Osteocyte (in vitro differentiated cells): Measurements from ENCODE around the gene KRT86. TPM values are rescaled to one million over a fixed set of nuclear protein-coding genes. Genes with fewer than 3 reads are reported as not detected.
A peak's percentile ranks its signal among the peaks of the same experiment; 100 is the strongest.

Experiments
- DNase-seq: peaks from one replicate; pipeline ENCODE4 v3.0.0; 2021; ENCODE audit warnings: mixed read lengths; ENCODE audit not compliant: unreplicated experiment; ENCODE audit errors: extremely low spot score
- H3K27ac Mint-ChIP-seq: one replicate; pipeline ENCODE4 v1.8.0; 2021; ENCODE audit warnings: mild to moderate bottlenecking, mixed read lengths; ENCODE audit not compliant: unreplicated experiment
- H3K27me3 Mint-ChIP-seq: one replicate; pipeline ENCODE4 v1.8.0; 2021; ENCODE audit warnings: mixed read lengths; ENCODE audit not compliant: unreplicated experiment
- H3K36me3 Mint-ChIP-seq: one replicate; pipeline ENCODE4 v1.8.0; 2021; ENCODE audit warnings: mixed read lengths; ENCODE audit not compliant: unreplicated experiment
- H3K4me1 Mint-ChIP-seq: one replicate; pipeline ENCODE4 v1.8.0; 2021; ENCODE audit warnings: mixed read lengths; ENCODE audit not compliant: unreplicated experiment
- H3K4me3 Mint-ChIP-seq: one replicate; pipeline ENCODE4 v1.8.0; 2021; ENCODE audit warnings: mild to moderate bottlenecking, moderate library complexity, mixed read lengths; ENCODE audit not compliant: unreplicated experiment
- H3K9me3 Mint-ChIP-seq: one replicate; pipeline ENCODE4 v1.8.0; 2021; ENCODE audit warnings: mixed read lengths; ENCODE audit not compliant: unreplicated experiment
- total RNA-seq: library from RNA; stranded (reverse); gene quantifications from 2 replicates; pipeline ENCODE4 v1.2.1, GENCODE V29; 2021
- TF ChIP-seq, protein P1 (sequence below): fragments of 200-600 bp; sonication (generic); IDR thresholded peaks from 2 replicates; pipeline ENCODE4 v1.5.0; 2021; ENCODE audit warnings: antibody characterized with exemption, mild to moderate bottlenecking, moderate library complexity

The KRT86 gene
- total RNA-seq, 1 donor from 2014 or later = 0.24 TPM

DNA sequence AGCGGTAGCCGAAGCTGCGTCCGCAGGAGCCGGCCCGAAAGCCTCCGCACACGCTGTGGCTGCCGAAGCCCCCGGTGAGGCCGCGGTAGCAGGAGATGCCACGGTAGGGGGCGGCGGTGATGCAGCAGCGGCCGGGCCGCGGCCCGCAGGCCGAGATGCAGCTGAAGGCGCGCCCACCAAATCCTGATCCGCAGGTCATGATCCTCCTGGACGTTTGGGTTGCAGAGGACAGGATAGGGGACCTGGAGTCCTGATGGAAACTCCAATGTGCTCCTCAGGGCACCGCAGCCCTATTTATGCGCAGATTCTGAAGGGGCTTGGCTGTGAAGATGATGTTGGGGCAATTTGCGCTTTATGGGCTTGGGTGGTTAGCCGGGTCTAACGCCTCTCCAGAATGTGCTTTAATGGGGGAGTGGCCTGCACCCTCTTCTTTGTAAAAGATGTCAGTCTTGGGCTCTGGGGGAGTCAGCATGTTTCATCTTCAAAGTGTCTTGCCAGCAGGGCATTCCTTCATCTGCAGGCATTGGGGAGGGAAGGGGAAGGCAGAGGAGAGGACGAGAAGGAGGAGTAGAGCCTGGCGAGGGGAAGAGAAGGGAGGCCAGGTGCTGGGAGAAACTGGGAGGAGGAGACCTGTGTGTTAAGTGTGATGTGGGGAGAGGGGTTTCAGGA lies 17.0 kb downstream of the KRT86 start, which contains the start of gene KRT81:
Gene KRT81, minus strand, starts transcription at position 268 of the 669 bp plus-strand sequence. Its CDS starts 69 bp downstream, at position 199.
- H3K9me3 Mint-ChIP-seq = no peaks in the 10 kb centered on the region
- TF ChIP-seq, protein P1, sequence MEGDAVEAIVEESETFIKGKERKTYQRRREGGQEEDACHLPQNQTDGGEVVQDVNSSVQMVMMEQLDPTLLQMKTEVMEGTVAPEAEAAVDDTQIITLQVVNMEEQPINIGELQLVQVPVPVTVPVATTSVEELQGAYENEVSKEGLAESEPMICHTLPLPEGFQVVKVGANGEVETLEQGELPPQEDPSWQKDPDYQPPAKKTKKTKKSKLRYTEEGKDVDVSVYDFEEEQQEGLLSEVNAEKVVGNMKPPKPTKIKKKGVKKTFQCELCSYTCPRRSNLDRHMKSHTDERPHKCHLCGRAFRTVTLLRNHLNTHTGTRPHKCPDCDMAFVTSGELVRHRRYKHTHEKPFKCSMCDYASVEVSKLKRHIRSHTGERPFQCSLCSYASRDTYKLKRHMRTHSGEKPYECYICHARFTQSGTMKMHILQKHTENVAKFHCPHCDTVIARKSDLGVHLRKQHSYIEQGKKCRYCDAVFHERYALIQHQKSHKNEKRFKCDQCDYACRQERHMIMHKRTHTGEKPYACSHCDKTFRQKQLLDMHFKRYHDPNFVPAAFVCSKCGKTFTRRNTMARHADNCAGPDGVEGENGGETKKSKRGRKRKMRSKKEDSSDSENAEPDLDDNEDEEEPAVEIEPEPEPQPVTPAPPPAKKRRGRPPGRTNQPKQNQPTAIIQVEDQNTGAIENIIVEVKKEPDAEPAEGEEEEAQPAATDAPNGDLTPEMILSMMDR = no peak
- peak; percentile 67 for DNase-seq

DNA sequence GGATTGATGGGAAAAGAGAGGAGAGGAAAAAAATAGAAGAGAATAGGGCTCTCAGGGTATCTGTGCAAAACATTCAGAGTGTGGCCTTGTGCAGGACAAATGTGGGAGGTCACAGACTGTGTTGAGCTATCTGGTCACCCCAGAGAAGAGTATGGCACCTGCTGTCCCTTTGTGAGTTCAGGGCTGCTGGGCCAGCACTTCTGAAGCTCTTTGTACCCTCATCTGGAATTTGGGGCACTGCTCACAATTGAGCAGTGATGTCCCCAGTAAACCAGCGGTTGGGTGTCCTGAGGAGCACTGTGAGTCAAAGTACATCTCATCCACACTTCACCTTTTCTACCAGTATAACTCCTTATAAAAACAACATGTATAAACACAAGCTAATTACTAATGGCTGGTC lies 19.5 kb downstream of the KRT86 start:
- Mint-ChIP-seq H3K4me3 (no peak overlapping the region), H3K27ac (no peak overlapping the region), H3K27me3 (peaks cover 57% of the 10 kb centered on the region), H3K9me3 (no peaks in the 10 kb centered on the region), H3K4me1 (no peaks in the 10 kb centered on the region), H3K36me3 (no peaks in the 10 kb centered on the region)
- peak; percentile 21 for DNase-seq
- TF ChIP-seq, protein P1 = no peak

More for the DNA sequence above, 17.0 kb downstream of the KRT86 start, which contains the start of gene KRT81:
- Mint-ChIP-seq H3K4me1 (peaks cover 6% of the 10 kb centered on the region), H3K36me3 (no peaks in the 10 kb centered on the region), H3K27ac (no peak within 1 kb of the TSS), H3K27me3 (peaks cover 37% of the 10 kb centered on the region), H3K4me3 (no peak within 1 kb of the TSS)

DNA sequence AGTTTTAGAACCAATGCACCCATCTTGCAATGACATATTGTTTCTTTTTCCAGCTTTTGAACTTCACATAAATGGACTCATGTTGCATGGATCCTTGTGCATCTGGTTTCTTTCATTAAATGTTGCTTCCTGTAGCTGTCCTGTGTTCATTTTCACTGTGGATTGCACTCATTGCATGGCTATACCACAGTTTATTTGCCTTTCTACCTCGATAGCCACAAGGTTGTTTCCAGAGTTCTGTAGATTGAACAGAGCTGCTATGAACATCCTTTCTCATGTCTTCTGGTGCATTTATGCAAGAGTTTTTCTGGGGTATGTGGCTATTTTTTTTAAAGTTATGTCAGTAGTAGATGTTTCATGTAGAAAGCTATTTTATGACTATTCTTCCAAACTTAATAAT lies 20.4 kb downstream of the KRT86 start:
- no peaks in the 10 kb centered on the region for H3K9me3 Mint-ChIP-seq
- no peaks in the 10 kb centered on the region for H3K36me3 Mint-ChIP-seq
- H3K4me1 Mint-ChIP-seq = no peaks in the 10 kb centered on the region
- no peak for DNase-seq
- peaks cover 66% of the 10 kb centered on the region for H3K27me3 Mint-ChIP-seq
- H3K27ac Mint-ChIP-seq = no peak overlapping the region
- no peak overlapping the region for H3K4me3 Mint-ChIP-seq
- TF ChIP-seq, protein P1 = no peak

- TF ChIP-seq, protein P1 = no peak
- no peaks in the 10 kb centered on the region for H3K36me3 Mint-ChIP-seq
- no peaks in the 10 kb centered on the region for H3K4me1 Mint-ChIP-seq
- no peak overlapping the region for H3K4me3 Mint-ChIP-seq
- H3K27me3 Mint-ChIP-seq = peaks cover 71% of the 10 kb centered on the region
- no peaks in the 10 kb centered on the region for H3K9me3 Mint-ChIP-seq
- peak; percentile 0 for DNase-seq
- H3K27ac Mint-ChIP-seq = no peak overlapping the region
These were observed 21.2 kb downstream of the KRT86 start for GRCh38 chr12:52295663-52296062.

DNA sequence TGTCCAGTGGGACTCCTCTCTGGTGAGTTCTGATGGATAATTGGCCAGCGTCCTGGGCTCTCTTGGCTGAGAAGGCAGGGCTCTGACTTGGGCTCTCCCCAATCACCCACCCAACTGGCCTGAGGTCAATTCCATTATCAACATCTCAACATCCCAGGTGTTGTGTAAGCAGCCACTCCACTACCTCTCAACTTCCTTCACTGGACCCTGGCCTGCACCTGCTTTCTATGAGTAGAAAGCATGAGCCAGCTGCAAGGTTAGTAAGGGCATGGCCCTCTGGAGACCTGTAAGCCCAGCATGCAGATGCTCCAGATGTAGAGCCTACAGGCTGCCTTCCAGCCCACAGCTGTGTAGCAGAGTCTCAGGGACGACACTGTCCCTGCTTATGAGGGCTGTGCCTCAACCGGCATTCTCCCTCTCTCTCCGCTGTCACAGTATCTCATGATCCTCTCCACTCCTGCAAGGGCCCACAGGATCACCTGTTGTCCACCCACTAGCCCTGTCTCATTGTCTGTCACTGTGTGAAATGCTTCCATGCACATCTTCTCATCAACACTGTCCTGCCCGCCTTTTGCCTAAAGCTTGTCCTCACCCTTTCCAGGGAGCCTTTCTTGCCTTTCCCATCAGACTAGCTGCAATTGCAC lies 22.2 kb downstream of the KRT86 start:
- Mint-ChIP-seq H3K36me3 (no peaks in the 10 kb centered on the region), H3K9me3 (no peaks in the 10 kb centered on the region), H3K27me3 (peaks cover 67% of the 10 kb centered on the region), H3K4me3 (no peak overlapping the region), H3K27ac (no peak overlapping the region), H3K4me1 (no peaks in the 10 kb centered on the region)
- DNase-seq = peak; percentile 60
- TF ChIP-seq, protein P1 = no peak
